Measurements from ENCODE around the gene BMP15.

BMP15 gene

DNA sequence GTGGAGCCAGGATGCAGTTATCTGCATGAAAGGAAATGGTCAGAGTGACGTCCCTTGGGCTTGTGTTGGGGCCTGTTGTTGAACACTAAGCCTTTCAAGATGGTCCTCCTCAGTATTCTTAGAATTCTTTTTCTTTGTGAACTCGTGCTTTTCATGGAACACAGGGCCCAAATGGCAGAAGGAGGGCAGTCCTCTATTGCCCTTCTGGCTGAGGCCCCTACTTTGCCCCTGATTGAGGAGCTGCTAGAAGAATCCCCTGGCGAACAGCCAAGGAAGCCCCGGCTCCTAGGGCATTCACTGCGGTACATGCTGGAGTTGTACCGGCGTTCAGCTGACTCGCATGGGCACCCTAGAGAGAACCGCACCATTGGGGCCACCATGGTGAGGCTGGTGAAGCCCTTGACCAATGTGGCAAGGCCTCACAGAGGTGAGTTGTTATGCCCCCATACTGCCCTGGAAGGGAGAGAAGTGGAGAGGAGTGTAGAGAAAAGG, at the start of gene BMP15:
Gene BMP15, plus strand, starts transcription at position 51 of the 492 bp plus-strand sequence. Its CDS starts 49 bp downstream, at position 100.
- H3K27ac Mint-ChIP-seq = no peak within 1 kb of the TSS
- no peaks in the 10 kb centered on the region for H3K9me3 Mint-ChIP-seq (ENCODE audit: low read depth)
- no peaks in the 10 kb centered on the region for H3K4me1 Mint-ChIP-seq (ENCODE audit: low read depth)
- no peak within 1 kb of the TSS for H3K4me3 Mint-ChIP-seq
- no peaks in the 10 kb centered on the region for H3K27me3 Mint-ChIP-seq
- no peaks in the 10 kb centered on the region for H3K36me3 Mint-ChIP-seq

GRCh38 chrX:50863471-50863870, 47.1 kb upstream of the BMP15 start:
- Mint-ChIP-seq H3K27ac (no peak overlapping the region), H3K9me3 (ENCODE audit: low read depth) (no peaks in the 10 kb centered on the region), H3K36me3 (no peaks in the 10 kb centered on the region), H3K27me3 (peaks cover 5% of the 10 kb centered on the region), H3K4me3 (no peak overlapping the region), H3K4me1 (ENCODE audit: low read depth) (no peaks in the 10 kb centered on the region)

DNA sequence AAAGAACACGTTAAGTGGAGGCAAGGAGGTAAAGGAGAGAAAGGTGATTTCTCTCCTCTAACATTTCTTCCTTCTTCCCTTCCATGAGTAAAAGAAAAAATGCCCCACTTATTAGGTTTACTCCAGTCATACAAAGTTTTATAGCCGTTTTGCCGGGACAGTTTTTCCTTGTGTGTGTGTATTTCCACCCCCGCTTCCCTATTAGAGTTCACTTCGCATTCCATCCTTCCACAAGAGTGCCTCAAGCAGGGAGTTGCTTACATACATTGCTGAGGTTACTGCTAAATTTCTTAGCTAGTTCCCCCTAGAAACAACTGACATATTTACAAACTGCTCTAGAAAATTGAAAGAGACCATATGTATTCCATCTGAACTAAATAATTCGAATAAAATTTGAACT, 45.2 kb upstream of the BMP15 start:
- Mint-ChIP-seq H3K4me1 (ENCODE audit: low read depth) (no peaks in the 10 kb centered on the region), H3K4me3 (no peak overlapping the region), H3K27me3 (peaks cover 7% of the 10 kb centered on the region), H3K27ac (no peak overlapping the region), H3K9me3 (ENCODE audit: low read depth) (no peaks in the 10 kb centered on the region), H3K36me3 (no peaks in the 10 kb centered on the region)

DNA sequence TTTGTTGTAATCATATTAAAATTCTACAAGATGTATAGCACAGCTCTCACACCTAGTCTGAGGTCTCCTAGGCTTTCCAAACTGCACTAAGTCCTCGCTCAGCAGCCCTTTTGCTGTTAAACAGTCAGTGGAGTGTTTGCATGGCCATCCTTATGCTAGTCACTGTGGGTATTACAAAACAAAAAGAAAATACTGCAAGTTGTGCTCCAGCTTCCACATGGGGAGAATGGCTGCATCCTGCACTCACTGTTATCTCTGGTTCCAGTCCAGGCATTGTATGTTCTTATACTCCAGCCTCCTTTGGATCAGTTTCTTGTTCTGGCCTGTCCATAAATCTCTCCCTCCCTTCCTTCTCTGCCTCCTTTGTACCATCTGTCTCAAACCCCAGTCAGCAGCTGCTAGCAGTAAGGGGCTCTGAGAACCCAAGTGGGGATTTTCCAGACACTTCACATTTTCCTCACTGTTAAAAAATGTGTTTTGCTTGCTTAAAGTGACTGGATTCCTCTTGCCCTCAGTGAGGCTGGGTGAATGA, 38.5 kb upstream of the BMP15 start:
- Mint-ChIP-seq H3K27ac (no peak overlapping the region), H3K4me1 (ENCODE audit: low read depth) (no peaks in the 10 kb centered on the region), H3K27me3 (peaks cover 2% of the 10 kb centered on the region), H3K36me3 (no peaks in the 10 kb centered on the region), H3K4me3 (no peak overlapping the region), H3K9me3 (ENCODE audit: low read depth) (no peaks in the 10 kb centered on the region)

DNA sequence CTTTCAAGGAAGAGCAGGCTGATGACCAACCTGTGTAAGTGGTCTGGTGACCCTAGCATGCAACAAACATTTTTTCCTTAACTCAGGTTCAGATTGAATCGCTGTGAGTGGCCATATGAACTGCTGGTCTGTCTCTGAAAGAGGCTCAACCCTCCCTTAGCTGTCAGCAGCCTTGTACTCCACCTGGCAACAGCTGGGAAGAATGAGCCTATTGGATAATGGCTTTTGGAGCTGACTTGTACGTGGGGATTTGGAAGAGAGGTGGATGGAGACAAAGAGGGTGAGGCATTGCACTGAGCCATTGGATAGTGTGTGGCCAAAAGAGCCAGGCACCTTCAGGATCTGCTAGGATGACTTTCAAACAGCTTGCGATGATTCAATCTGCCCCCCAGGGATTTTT, 35.7 kb upstream of the BMP15 start:
- Mint-ChIP-seq H3K4me1 (ENCODE audit: low read depth) (no peaks in the 10 kb centered on the region), H3K27me3 (peaks cover under 1% of the 10 kb centered on the region), H3K36me3 (no peaks in the 10 kb centered on the region), H3K9me3 (ENCODE audit: low read depth) (no peaks in the 10 kb centered on the region), H3K4me3 (no peak overlapping the region), H3K27ac (no peak overlapping the region)

- Mint-ChIP-seq H3K4me1 (ENCODE audit: low read depth) (no peaks in the 10 kb centered on the region), H3K4me3 (no peak overlapping the region), H3K27me3 (peaks cover under 1% of the 10 kb centered on the region), H3K27ac (no peak overlapping the region), H3K36me3 (no peaks in the 10 kb centered on the region), H3K9me3 (ENCODE audit: low read depth) (no peaks in the 10 kb centered on the region)
Measured at GRCh38 chrX:50876551-50876950, 34.0 kb upstream of the BMP15 start.

DNA sequence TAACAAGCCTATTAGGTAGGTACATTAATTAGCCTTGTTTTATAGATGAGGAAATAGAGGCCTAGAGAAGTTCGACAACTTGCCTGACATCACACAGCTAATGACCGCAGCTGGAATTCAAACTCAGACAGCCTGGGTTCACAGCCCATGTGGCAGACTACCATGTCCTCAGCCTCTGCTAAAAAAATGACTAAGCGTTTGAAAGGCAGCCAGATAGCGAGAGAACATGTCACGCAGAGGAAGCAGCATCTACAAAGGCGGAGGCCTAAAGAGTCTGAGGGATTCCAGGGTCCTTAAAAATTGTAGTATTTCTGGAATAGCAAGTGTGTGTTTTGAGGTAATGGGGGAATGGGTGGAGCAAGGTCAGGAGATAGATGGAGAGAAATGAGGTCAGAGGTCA, 33.2 kb upstream of the BMP15 start:
- Mint-ChIP-seq H3K4me3 (no peak overlapping the region), H3K4me1 (ENCODE audit: low read depth) (no peaks in the 10 kb centered on the region), H3K36me3 (no peaks in the 10 kb centered on the region), H3K27me3 (peaks cover 2% of the 10 kb centered on the region), H3K9me3 (ENCODE audit: low read depth) (no peaks in the 10 kb centered on the region), H3K27ac (no peak overlapping the region)

GRCh38 chrX:50881028-50881427, 29.5 kb upstream of the BMP15 start:
- H3K9me3 Mint-ChIP-seq (ENCODE audit: low read depth) = no peaks in the 10 kb centered on the region
- no peaks in the 10 kb centered on the region for H3K4me1 Mint-ChIP-seq (ENCODE audit: low read depth)
- H3K27ac Mint-ChIP-seq = no peak overlapping the region
- H3K4me3 Mint-ChIP-seq = no peak overlapping the region
- H3K27me3 Mint-ChIP-seq = peaks cover 2% of the 10 kb centered on the region
- no peaks in the 10 kb centered on the region for H3K36me3 Mint-ChIP-seq

- H3K9me3 Mint-ChIP-seq (ENCODE audit: low read depth) = no peaks in the 10 kb centered on the region
- H3K27ac Mint-ChIP-seq = no peak overlapping the region
- H3K36me3 Mint-ChIP-seq = no peaks in the 10 kb centered on the region
- no peak overlapping the region for H3K4me3 Mint-ChIP-seq
- H3K4me1 Mint-ChIP-seq (ENCODE audit: low read depth) = no peaks in the 10 kb centered on the region
- H3K27me3 Mint-ChIP-seq = no peaks in the 10 kb centered on the region
Measured at GRCh38 chrX:50888884-50889283, 21.7 kb upstream of the BMP15 start.

DNA sequence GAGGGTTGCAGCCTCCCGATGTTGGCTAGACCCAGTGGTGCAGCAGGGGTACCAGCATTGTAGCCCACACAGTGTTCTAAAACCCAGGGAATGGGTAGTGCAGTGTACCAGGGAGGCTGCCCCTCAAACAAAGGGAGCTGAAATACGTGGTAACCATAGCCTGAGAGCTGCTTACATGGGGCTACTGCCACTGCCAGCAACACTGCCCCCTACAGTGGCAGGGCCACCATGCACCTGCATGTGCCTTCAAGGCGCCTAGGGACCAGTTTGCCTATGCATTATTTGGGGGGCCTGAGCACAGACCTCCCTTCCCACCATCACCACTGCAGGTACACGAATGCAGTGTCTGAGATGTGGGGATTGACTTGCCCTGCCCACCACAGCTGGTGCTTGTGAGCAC, 21.0 kb upstream of the BMP15 start:
- H3K27me3 Mint-ChIP-seq = no peaks in the 10 kb centered on the region
- no peaks in the 10 kb centered on the region for H3K4me1 Mint-ChIP-seq (ENCODE audit: low read depth)
- H3K27ac Mint-ChIP-seq = no peak overlapping the region
- H3K9me3 Mint-ChIP-seq (ENCODE audit: low read depth) = no peaks in the 10 kb centered on the region
- no peak overlapping the region for H3K4me3 Mint-ChIP-seq
- H3K36me3 Mint-ChIP-seq = no peaks in the 10 kb centered on the region

- H3K4me3 Mint-ChIP-seq = no peak overlapping the region
- H3K4me1 Mint-ChIP-seq (ENCODE audit: low read depth) = no peaks in the 10 kb centered on the region
- H3K9me3 Mint-ChIP-seq (ENCODE audit: low read depth) = no peaks in the 10 kb centered on the region
- H3K27ac Mint-ChIP-seq = no peak overlapping the region
- H3K27me3 Mint-ChIP-seq = no peaks in the 10 kb centered on the region
- no peaks in the 10 kb centered on the region for H3K36me3 Mint-ChIP-seq
Measured at GRCh38 chrX:50893047-50893446, 17.5 kb upstream of the BMP15 start.

- no peaks in the 10 kb centered on the region for H3K27me3 Mint-ChIP-seq
- no peak overlapping the region for H3K4me3 Mint-ChIP-seq
- no peaks in the 10 kb centered on the region for H3K36me3 Mint-ChIP-seq
- H3K9me3 Mint-ChIP-seq (ENCODE audit: low read depth) = no peaks in the 10 kb centered on the region
- H3K27ac Mint-ChIP-seq = no peak overlapping the region
- H3K4me1 Mint-ChIP-seq (ENCODE audit: low read depth) = no peaks in the 10 kb centered on the region
Measured at GRCh38 chrX:50893466-50893865, 17.1 kb upstream of the BMP15 start.

GRCh38 chrX:50905334-50905733, 5.2 kb upstream of the BMP15 start:
- no peaks in the 10 kb centered on the region for H3K36me3 Mint-ChIP-seq
- H3K4me1 Mint-ChIP-seq (ENCODE audit: low read depth) = no peaks in the 10 kb centered on the region
- H3K4me3 Mint-ChIP-seq = no peak overlapping the region
- H3K9me3 Mint-ChIP-seq (ENCODE audit: low read depth) = no peaks in the 10 kb centered on the region
- H3K27me3 Mint-ChIP-seq = no peaks in the 10 kb centered on the region
- H3K27ac Mint-ChIP-seq = no peak overlapping the region

GRCh38 chrX:50913520-50913919, 3.0 kb downstream of the BMP15 start:
- H3K27me3 Mint-ChIP-seq = no peaks in the 10 kb centered on the region
- no peaks in the 10 kb centered on the region for H3K36me3 Mint-ChIP-seq
- H3K4me3 Mint-ChIP-seq = no peak overlapping the region
- H3K9me3 Mint-ChIP-seq (ENCODE audit: low read depth) = no peaks in the 10 kb centered on the region
- no peaks in the 10 kb centered on the region for H3K4me1 Mint-ChIP-seq (ENCODE audit: low read depth)
- H3K27ac Mint-ChIP-seq = no peak overlapping the region

DNA sequence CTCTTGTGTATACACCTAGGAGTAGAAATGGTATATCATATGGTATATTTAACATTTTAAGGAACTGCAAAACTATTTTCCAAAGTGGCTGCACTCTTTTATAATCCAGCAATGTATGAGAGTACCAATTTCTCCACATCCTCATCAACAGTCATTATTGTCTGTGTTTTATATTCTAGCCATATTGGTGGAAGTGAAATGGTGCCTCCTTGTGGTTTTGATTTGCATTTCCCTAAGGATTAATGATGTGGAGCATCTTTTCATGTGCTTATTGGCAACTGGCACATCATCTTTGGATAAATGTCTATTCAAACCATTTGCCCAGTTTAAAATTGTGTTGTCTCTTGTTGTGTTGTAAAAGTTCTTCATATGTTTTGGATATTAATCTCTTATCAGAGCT, 9.6 kb downstream of the BMP15 start:
- Mint-ChIP-seq H3K4me3 (no peak overlapping the region), H3K9me3 (ENCODE audit: low read depth) (peaks cover 4% of the 10 kb centered on the region), H3K27ac (no peak overlapping the region), H3K4me1 (ENCODE audit: low read depth) (no peaks in the 10 kb centered on the region), H3K27me3 (no peaks in the 10 kb centered on the region), H3K36me3 (no peaks in the 10 kb centered on the region)

DNA sequence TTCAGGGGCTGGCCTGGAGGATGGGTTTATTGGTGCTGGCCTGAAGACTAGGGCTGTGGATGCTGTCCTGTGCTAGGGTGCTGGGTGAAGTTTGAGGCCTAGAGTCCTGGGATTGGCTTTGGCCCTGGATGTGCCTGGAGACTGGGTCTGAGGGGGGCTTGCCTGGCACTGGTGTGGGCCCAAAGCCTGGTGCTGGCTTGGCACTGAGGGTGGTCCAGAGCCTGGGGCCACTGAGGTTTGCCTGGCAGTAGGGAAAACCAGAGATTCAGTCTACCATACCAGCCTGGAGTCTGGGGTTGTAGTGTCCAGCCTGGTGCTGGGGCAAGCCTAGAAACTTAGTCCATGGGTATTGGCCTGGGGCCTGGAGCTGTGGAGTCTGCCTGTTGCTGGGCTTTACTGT, 16.6 kb downstream of the BMP15 start:
- no peaks in the 10 kb centered on the region for H3K4me1 Mint-ChIP-seq (ENCODE audit: low read depth)
- H3K27me3 Mint-ChIP-seq = no peaks in the 10 kb centered on the region
- H3K27ac Mint-ChIP-seq = no peak overlapping the region
- H3K9me3 Mint-ChIP-seq (ENCODE audit: low read depth) = peaks cover 4% of the 10 kb centered on the region
- H3K36me3 Mint-ChIP-seq = no peaks in the 10 kb centered on the region
- H3K4me3 Mint-ChIP-seq = no peak overlapping the region
